Upper lobe of left lung (tissue), 6 donors: ENCODE data around the gene DMWD. TPM values are rescaled to one million over a fixed set of nuclear protein-coding genes. Genes with fewer than 3 reads are reported as not detected.

ENCODE experiments used
- ATAC-seq, 2 donors: fragments of 200-7000 bp; cut with Tn5 transposase; one replicate each; pipeline ENCODE4 v1.9.1; 2022; ENCODE audit warnings: mild to moderate bottlenecking in 2 of 2, moderate library complexity in 2 of 2; ENCODE audit not compliant: low FRiP score in 2 of 2
- DNase-seq, 2 donors: peaks; one replicate each; pipeline ENCODE4 v3.0.0-alpha.2; 2019 to 2020
- H3K27ac ChIP-seq, 4 donors: fragments of 200-600 bp; sonication (generic); one replicate each; pipeline ENCODE4 v1.5.1; 2016 to 2019
- H3K27me3 ChIP-seq, 4 donors: fragments of 200-600 bp; sonication (generic); one replicate each; pipeline ENCODE4 v1.5.1; 2017 to 2019
- H3K36me3 ChIP-seq, 4 donors: fragments of 200-600 bp; sonication (generic); one replicate each; pipeline ENCODE4 v1.5.1; 2016 to 2019
- H3K4me1 ChIP-seq, 4 donors: fragments of 200-600 bp; sonication (generic); one replicate each; pipeline ENCODE4 v1.5.1; 2018 to 2019
- H3K4me3 ChIP-seq, 4 donors: fragments of 200-600 bp; sonication (generic); one replicate each; pipeline ENCODE4 v1.5.1; 2017 to 2019; ENCODE audit warnings: mild to moderate bottlenecking in 2 of 4, moderate library complexity in 1 of 4
- H3K9me3 ChIP-seq, 4 donors: fragments of 200-600 bp; sonication (generic); one replicate each; pipeline ENCODE4 v1.5.1; 2018 to 2019
- CTCF ChIP-seq, 6 experiments: fragments of 450-650 bp in 4 of 6; fragments of 200-600 bp in 2 of 6; sonication (generic) in 2 of 6; IDR thresholded peaks; one replicate each; pipeline ENCODE4 v1.5.1; 2016 to 2019; ENCODE audit warnings: antibody characterized with exemption in 6 of 6
- EP300 ChIP-seq, 4 donors: sonication (generic); formaldehyde crosslinking; IDR thresholded peaks; one replicate each; pipeline ENCODE4 v1.5.1; 2017; ENCODE audit warnings: antibody characterized with exemption in 4 of 4, control low read depth in 2 of 4
- POLR2A ChIP-seq, 4 donors: fragments of 450-650 bp; IDR thresholded peaks; one replicate each; pipeline ENCODE4 v1.5.1; 2016 to 2017; ENCODE audit warnings: antibody characterized with exemption in 4 of 4, mild to moderate bottlenecking in 2 of 4
- POLR2AphosphoS5 ChIP-seq, 2 donors: sonication (generic); formaldehyde crosslinking; IDR thresholded peaks; one replicate each; pipeline ENCODE4 v1.5.1; 2017; ENCODE audit warnings: antibody characterized with exemption in 2 of 2
- WGBS, 2 donors: methylation state at CpG; one replicate each; pipeline ENCODE4 v1.1.5; 2017 to 2018; 5-methylcytosine and 5-hydroxymethylcytosine counted together
- total RNA-seq, 6 donors: library from RNA; depleted of rRNA in 4 of 6; stranded (reverse); fragments of >200 nt in 4 of 6; gene quantifications; one replicate each; pipeline versions ENCODE4 v1.1.0 to v1.2.1, GENCODE V29; 2016 to 2021
- donor health status: DM: no; HTN: no; CAD: no; lungs with moderate emphysema.
- donor health status: DM: no; HTN: yes; CAD: no; lungs with severe emphysema.

DMWD gene
- total RNA-seq, 6 donors from 2014 or later, result 29.4 to 109 (median 57.4) TPM

GRCh38 chr19:45747513-45747912, 45.1 kb downstream of the DMWD start:
- Histone ChIP-seq H3K4me1 (no peaks in the 10 kb centered on the region), H3K9me3 (no peaks in the 10 kb centered on the region), H3K27me3 (no peaks in the 10 kb centered on the region), H3K36me3 (no peaks in the 10 kb centered on the region), H3K27ac (no peak overlapping the region), H3K4me3 (no peak overlapping the region)
- WGBS, 2 donors, result 82 to 92% methylated on average over 5 of the region's 5 CpGs
- no peak for DNase-seq
- no peak for ATAC-seq
- TF ChIP-seq POLR2AphosphoS5 (IDR thresholded peaks at IDR 0.05), result no peak
- TF ChIP-seq EP300 (IDR thresholded peaks at IDR 0.05), result no peak
- no peak for TF ChIP-seq CTCF (IDR thresholded peaks at IDR 0.05)
- TF ChIP-seq POLR2A (IDR thresholded peaks at IDR 0.05), result no peak

- Histone ChIP-seq H3K4me3 (no peak overlapping the region), H3K4me1 (no peaks in the 10 kb centered on the region), H3K9me3 (no peaks in the 10 kb centered on the region), H3K27ac (no peak overlapping the region), H3K36me3 (no peaks in the 10 kb centered on the region), H3K27me3 (no peaks in the 10 kb centered on the region)
- TF ChIP-seq POLR2AphosphoS5 (IDR thresholded peaks at IDR 0.05), result no peak
- ATAC-seq (no peak), DNase-seq (no peak)
- WGBS, 2 donors, result 65 to 74% methylated on average over 5 of the region's 5 CpGs
These were observed 45.8 kb downstream of the DMWD start for GRCh38 chr19:45746866-45747265.

- H3K9me3 ChIP-seq, result no peaks in the 10 kb centered on the region
- TF ChIP-seq POLR2AphosphoS5 (IDR thresholded peaks at IDR 0.05) (no peak), CTCF (IDR thresholded peaks at IDR 0.05) (no peak), POLR2A (IDR thresholded peaks at IDR 0.05) (no peak), EP300 (IDR thresholded peaks at IDR 0.05) (no peak)
- DNase-seq (no peak), ATAC-seq (no peak)
- H3K4me1 ChIP-seq, result no peaks in the 10 kb centered on the region
- H3K27ac ChIP-seq, result no peak overlapping the region
- H3K36me3 ChIP-seq, result no peaks in the 10 kb centered on the region
- no peak overlapping the region for H3K4me3 ChIP-seq
- WGBS, 2 donors, result 90 to 92% methylated on average over 6 of the region's 6 CpGs
- H3K27me3 ChIP-seq, result no peaks in the 10 kb centered on the region
These were observed 47.0 kb downstream of the DMWD start for GRCh38 chr19:45745606-45746005.

GRCh38 chr19:45742969-45743368, 49.7 kb downstream of the DMWD start:
- ATAC-seq (no peak), DNase-seq (no peak)
- no peaks in the 10 kb centered on the region for H3K27me3 ChIP-seq
- WGBS, 2 donors, result 59 to 73% methylated on average over 4 of the region's 4 CpGs
- no peaks in the 10 kb centered on the region for H3K9me3 ChIP-seq
- H3K4me3 ChIP-seq, result no peak overlapping the region
- H3K27ac ChIP-seq, result no peak overlapping the region
- no peaks in the 10 kb centered on the region for H3K36me3 ChIP-seq
- no peaks in the 10 kb centered on the region for H3K4me1 ChIP-seq
- TF ChIP-seq POLR2AphosphoS5 (IDR thresholded peaks at IDR 0.05) (no peak), EP300 (IDR thresholded peaks at IDR 0.05) (no peak), CTCF (IDR thresholded peaks at IDR 0.05) (no peak), POLR2A (IDR thresholded peaks at IDR 0.05) (no peak)

GRCh38 chr19:45739498-45740439, 52.9 kb downstream of the DMWD start:
- DNase-seq (no peak), ATAC-seq (no peak)
- Histone ChIP-seq H3K4me1 (no peaks in the 10 kb centered on the region), H3K27ac (no peak overlapping the region), H3K9me3 (no peaks in the 10 kb centered on the region), H3K36me3 (no peaks in the 10 kb centered on the region), H3K4me3 (no peak overlapping the region), H3K27me3 (no peaks in the 10 kb centered on the region)
- TF ChIP-seq POLR2A (IDR thresholded peaks at IDR 0.05) (no peak), POLR2AphosphoS5 (IDR thresholded peaks at IDR 0.05) (no peak), CTCF (IDR thresholded peaks at IDR 0.05) (no peak), EP300 (IDR thresholded peaks at IDR 0.05) (no peak)
- WGBS, 2 donors, result 72 to 77% methylated on average over 10 of the region's 10 CpGs
